Measurements from ENCODE around the gene CRLF1. TPM values are rescaled to one million over a fixed set of nuclear protein-coding genes. Genes with fewer than 3 reads are reported as not detected.

CRLF1 gene
- polyA plus RNA-seq, 1 donor: 3.4 TPM

DNA sequence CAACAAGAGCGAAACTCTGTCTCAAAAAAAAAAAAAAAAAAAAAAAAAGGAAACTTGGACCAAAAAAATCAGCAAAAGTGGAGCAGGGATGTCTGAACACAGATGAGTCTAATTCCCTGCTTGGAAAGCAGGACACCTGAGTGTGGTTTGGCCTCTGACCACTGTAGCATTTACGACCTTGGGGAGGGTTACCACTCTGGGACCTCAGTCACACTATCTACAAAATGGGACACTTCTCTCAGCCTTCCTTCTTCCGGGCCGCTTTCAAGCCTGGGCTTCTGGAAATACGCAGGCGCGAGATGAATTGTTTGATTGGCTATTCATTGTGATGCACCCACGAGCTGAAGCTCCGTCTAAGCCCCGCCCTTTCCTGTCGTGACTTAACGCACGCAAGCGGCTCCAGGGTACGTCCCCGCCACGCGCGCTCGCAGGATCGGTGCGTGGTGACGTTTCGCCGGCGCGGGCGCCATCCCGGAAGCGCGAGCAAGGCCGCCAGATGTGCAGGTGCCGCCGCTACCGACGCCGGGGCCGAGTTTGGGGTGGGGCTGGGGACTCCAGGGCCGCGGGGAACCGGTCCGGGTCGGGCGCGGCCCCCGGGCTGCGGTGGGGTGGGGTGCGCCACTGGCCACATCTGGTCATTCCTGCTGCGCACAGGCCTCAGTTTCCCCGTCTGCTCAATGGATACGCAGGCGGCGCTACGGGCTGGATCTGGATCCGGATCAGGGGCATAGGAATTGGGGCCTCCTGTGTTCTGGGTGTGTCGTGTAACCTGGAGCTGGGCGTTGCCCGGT is 49.0 kb downstream of the CRLF1 start, which contains the start of gene KXD1:
KXD1 (plus strand) TSS at position 460 of the 791 bp plus-strand sequence. CDS start 4,187 bp downstream, outside the sequence.
- DNase-seq: peak; percentile 96

DNA sequence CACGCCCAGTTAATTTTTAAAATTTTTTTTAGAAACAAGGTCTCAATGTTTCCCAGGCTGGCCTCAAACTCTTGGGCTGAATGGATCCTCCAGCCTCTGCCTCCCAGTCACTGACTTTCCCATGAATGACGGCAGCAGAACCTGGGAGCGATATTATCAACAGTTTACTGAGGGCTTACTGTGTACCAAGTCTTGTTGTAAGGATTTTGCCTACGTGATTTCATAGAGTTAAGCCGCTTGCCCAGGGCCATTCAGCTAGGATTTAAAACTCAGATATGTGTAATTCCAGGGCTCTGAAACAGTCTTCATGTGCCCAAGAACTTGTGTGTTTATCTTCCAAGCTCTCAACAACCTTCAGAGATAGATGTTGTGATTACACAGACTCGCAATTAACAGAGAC is 55.0 kb downstream of the CRLF1 start:
- no peak for DNase-seq

DNA sequence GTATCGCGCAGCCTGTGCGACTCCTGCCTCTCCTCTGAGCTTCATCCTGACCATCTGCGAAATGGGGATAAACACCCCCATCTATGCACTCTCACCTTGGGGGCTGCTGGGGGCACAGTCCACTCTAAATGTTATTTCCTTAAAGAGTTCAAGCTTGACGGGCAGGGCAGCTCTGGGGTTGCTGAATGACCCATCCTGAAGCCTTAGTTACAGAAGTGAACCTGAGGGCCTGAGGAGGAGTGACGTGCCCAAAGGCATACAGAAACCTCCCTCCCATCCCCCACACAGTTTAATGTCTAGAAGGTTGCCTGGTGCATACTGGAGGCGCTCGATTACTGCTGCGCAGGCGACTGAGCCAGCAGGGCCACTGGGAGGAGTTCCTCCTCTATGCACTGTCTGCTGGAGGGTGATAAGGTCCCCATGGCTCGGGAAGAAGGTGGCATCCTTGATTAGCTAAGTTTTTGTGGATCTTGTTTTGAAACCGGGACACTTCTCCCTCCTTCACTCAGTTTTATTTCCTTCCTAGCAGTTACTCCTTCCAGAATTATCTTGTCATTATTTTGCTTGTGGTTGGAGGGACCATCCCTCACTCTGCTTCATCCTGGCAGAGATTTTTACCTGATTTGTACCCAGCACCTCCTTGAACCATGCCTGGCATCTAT is 62.7 kb downstream of the CRLF1 start:
- DNase-seq: no peak

Other genes with a start within 250 kb of the CRLF1 start
- 4.2 TPM for gene GDF15, start 220.6 kb downstream of the CRLF1 start, polyA plus RNA-seq (ENCODE audit: insufficient read length)
- gene LRRC25, start 209.2 kb downstream of the CRLF1 start, polyA plus RNA-seq (ENCODE audit: insufficient read length): 0.52 TPM
- gene SSBP4, start 187.4 kb downstream of the CRLF1 start, polyA plus RNA-seq (ENCODE audit: insufficient read length): 57.8 TPM
- 101 TPM for gene ISYNA1, start 168.7 kb downstream of the CRLF1 start, polyA plus RNA-seq (ENCODE audit: insufficient read length)
- gene ELL, start 84.7 kb downstream of the CRLF1 start, polyA plus RNA-seq (ENCODE audit: insufficient read length): 8.4 TPM
- 152 TPM for gene FKBP8, start 63.2 kb downstream of the CRLF1 start, polyA plus RNA-seq (ENCODE audit: insufficient read length)
- 56.5 TPM for gene KXD1, start 48.9 kb downstream of the CRLF1 start, polyA plus RNA-seq (ENCODE audit: insufficient read length)
- gene UBA52, start 34.9 kb downstream of the CRLF1 start, polyA plus RNA-seq (ENCODE audit: insufficient read length): 717 TPM
- 22.5 TPM for gene REX1BD, start 18.0 kb downstream of the CRLF1 start, polyA plus RNA-seq (ENCODE audit: insufficient read length)
- 2.5 TPM for gene TMEM59L, start 6.1 kb upstream of the CRLF1 start, polyA plus RNA-seq (ENCODE audit: insufficient read length)
- gene KLHL26, start 30.2 kb upstream of the CRLF1 start, polyA plus RNA-seq (ENCODE audit: insufficient read length): 5.2 TPM
- gene CRTC1, start 76.9 kb upstream of the CRLF1 start, polyA plus RNA-seq (ENCODE audit: insufficient read length): 16.7 TPM
- 0.55 TPM for gene COMP, start 184.5 kb upstream of the CRLF1 start, polyA plus RNA-seq (ENCODE audit: insufficient read length)
- 49.1 TPM for gene UPF1, start 225.2 kb upstream of the CRLF1 start, polyA plus RNA-seq (ENCODE audit: insufficient read length)

All from left kidney (tissue), 2 donors.